GM06990 (cell line): ENCODE measurements around the gene NCAPG.

ENCODE experiments used
- DNase-seq: peaks from one replicate; pipeline ENCODE4 v3.0.0-alpha.2; 2011; ENCODE audit not compliant: insufficient read length; ENCODE audit errors: extremely low read depth
- H3K27me3 ChIP-seq: replicated peaks from 2 replicates; pipeline ENCODE4 v1.6.0; 2011; ENCODE audit warnings: low read length; ENCODE audit not compliant: control insufficient read depth, insufficient read depth
- H3K36me3 ChIP-seq: 2 replicates; pipeline ENCODE4 v1.5.1; 2011; ENCODE audit warnings: low read length; ENCODE audit not compliant: control insufficient read depth, insufficient read depth
- H3K4me3 ChIP-seq: replicated peaks from 2 replicates; pipeline ENCODE4 v1.5.1; 2011; ENCODE audit warnings: low read depth, mild to moderate bottlenecking, control low read depth, low read length
- TF ChIP-seq, protein P1 (sequence below): IDR thresholded peaks from 2 replicates; pipeline ENCODE4 v1.5.1; 2011; ENCODE audit warnings: low read length, control low read depth, mild to moderate bottlenecking, inconsistent platforms; ENCODE audit not compliant: insufficient read depth, poor library complexity, severe bottlenecking

Gene NCAPG

GRCh38 chr4:17807446-17807845, 3.3 kb upstream of the NCAPG start:
- H3K27me3 ChIP-seq, result no peaks in the 10 kb centered on the region
- DNase-seq, result no peak
- TF ChIP-seq, protein P1, sequence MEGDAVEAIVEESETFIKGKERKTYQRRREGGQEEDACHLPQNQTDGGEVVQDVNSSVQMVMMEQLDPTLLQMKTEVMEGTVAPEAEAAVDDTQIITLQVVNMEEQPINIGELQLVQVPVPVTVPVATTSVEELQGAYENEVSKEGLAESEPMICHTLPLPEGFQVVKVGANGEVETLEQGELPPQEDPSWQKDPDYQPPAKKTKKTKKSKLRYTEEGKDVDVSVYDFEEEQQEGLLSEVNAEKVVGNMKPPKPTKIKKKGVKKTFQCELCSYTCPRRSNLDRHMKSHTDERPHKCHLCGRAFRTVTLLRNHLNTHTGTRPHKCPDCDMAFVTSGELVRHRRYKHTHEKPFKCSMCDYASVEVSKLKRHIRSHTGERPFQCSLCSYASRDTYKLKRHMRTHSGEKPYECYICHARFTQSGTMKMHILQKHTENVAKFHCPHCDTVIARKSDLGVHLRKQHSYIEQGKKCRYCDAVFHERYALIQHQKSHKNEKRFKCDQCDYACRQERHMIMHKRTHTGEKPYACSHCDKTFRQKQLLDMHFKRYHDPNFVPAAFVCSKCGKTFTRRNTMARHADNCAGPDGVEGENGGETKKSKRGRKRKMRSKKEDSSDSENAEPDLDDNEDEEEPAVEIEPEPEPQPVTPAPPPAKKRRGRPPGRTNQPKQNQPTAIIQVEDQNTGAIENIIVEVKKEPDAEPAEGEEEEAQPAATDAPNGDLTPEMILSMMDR, result no peak
- peaks cover 10% of the 10 kb centered on the region for H3K36me3 ChIP-seq
- H3K4me3 ChIP-seq, result peak overlapping the region; percentile 9

- no peaks in the 10 kb centered on the region for H3K27me3 ChIP-seq
- peak overlapping the region; percentile 68 for H3K4me3 ChIP-seq
- H3K36me3 ChIP-seq, result peaks cover 2% of the 10 kb centered on the region
- TF ChIP-seq, protein P1, result no peak
- no peak for DNase-seq
Measured at GRCh38 chr4:17809667-17810066, 1.1 kb upstream of the NCAPG start.

- TF ChIP-seq, protein P1, result no peak
- DNase-seq, result no peak
- Histone ChIP-seq H3K27me3 (no peaks in the 10 kb centered on the region), H3K4me3 (peak overlapping the region; percentile 77), H3K36me3 (no peaks in the 10 kb centered on the region; the same call in 1 of the 2 replicates)
Measured at GRCh38 chr4:17811078-17811603, 362 bp downstream of the NCAPG start.

DNA sequence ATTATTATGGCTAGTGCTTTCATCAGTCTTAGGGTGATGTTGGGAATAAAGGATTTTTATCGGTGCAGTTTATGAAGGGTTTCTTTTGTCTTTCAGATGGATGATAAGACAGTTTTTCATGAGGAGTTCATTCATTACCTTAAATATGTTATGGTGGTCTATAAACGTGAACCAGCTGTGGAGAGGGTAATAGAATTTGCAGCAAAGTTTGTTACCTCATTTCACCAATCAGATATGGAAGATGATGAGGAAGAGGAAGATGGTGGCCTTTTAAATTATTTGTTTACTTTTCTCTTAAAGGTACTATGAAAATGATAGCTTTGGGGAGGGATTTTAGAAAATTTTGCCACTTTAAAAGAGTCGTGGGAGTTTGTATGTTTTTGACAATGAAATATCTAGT, 1.3 kb downstream of the NCAPG start:
- TF ChIP-seq, protein P1, result no peak
- no peaks in the 10 kb centered on the region for H3K27me3 ChIP-seq
- peak overlapping the region; percentile 77 for H3K4me3 ChIP-seq
- no peaks in the 10 kb centered on the region; the same call in 1 of the 2 replicates for H3K36me3 ChIP-seq
- DNase-seq, result no peak

- DNase-seq, result no peak
- Histone ChIP-seq H3K4me3 (peak overlapping the region; percentile 77), H3K27me3 (no peaks in the 10 kb centered on the region), H3K36me3 (no peaks in the 10 kb centered on the region; the same call in 1 of the 2 replicates)
- TF ChIP-seq, protein P1, result no peak
Measured at GRCh38 chr4:17812801-17813200, 2.0 kb downstream of the NCAPG start.

GRCh38 chr4:17814140-17814539, 3.4 kb downstream of the NCAPG start:
- no peak for DNase-seq
- TF ChIP-seq, protein P1, result no peak
- no peaks in the 10 kb centered on the region; the same call in 1 of the 2 replicates for H3K36me3 ChIP-seq
- H3K4me3 ChIP-seq, result peak overlapping the region; percentile 25
- H3K27me3 ChIP-seq, result no peaks in the 10 kb centered on the region
